Memory B cell (primary cell): ENCODE measurements around the gene SDK1.

Experiments used
- ATAC-seq: fragments of 150-1000 bp; cut with Tn5 transposase; 2 replicates; pipeline ENCODE4 v1.10.0; 2021; ENCODE audit warnings: low read depth, mild to moderate bottlenecking, moderate library complexity
- DNase-seq, 2 donors: peaks; one replicate each; pipeline ENCODE4 v3.0.0; 2022; ENCODE audit warnings: low spot score in 2 of 2
- H3K27ac Mint-ChIP-seq: one replicate; pipeline ENCODE4 v1.8.0; 2022; ENCODE audit warnings: mild to moderate bottlenecking, moderate library complexity, mixed read lengths
- H3K27me3 Mint-ChIP-seq: one replicate; pipeline ENCODE4 v1.8.0; 2022; ENCODE audit warnings: mixed read lengths
- H3K36me3 Mint-ChIP-seq: one replicate; pipeline ENCODE4 v1.8.0; 2022; ENCODE audit warnings: mild to moderate bottlenecking, mixed read lengths
- H3K4me1 Mint-ChIP-seq: one replicate; pipeline ENCODE4 v1.8.0; 2022; ENCODE audit warnings: mixed read lengths
- H3K4me3 Mint-ChIP-seq: one replicate; pipeline ENCODE4 v1.8.0; 2022; ENCODE audit warnings: mild to moderate bottlenecking, moderate library complexity, mixed read lengths
- H3K9me3 Mint-ChIP-seq: one replicate; pipeline ENCODE4 v1.8.0; 2022; ENCODE audit warnings: mixed read lengths

The SDK1 gene

GRCh38 chr7:3277604-3278572 lies 23.2 kb upstream of the SDK1 start:
- H3K9me3 Mint-ChIP-seq, result peaks cover 4% of the 10 kb centered on the region
- DNase-seq, result no peak
- no peak overlapping the region for H3K4me3 Mint-ChIP-seq
- peaks cover 3% of the 10 kb centered on the region for H3K36me3 Mint-ChIP-seq
- no peaks in the 10 kb centered on the region for H3K4me1 Mint-ChIP-seq
- peaks cover 14% of the 10 kb centered on the region for H3K27me3 Mint-ChIP-seq
- no peak for ATAC-seq
- H3K27ac Mint-ChIP-seq, result no peak overlapping the region

GRCh38 chr7:3279147-3279818 lies 21.8 kb upstream of the SDK1 start:
- peaks cover 3% of the 10 kb centered on the region for H3K36me3 Mint-ChIP-seq
- peaks cover 4% of the 10 kb centered on the region for H3K9me3 Mint-ChIP-seq
- no peaks in the 10 kb centered on the region for H3K4me1 Mint-ChIP-seq
- H3K27ac Mint-ChIP-seq, result no peak overlapping the region
- DNase-seq (no peak), ATAC-seq (no peak)
- peaks cover 13% of the 10 kb centered on the region for H3K27me3 Mint-ChIP-seq
- H3K4me3 Mint-ChIP-seq, result no peak overlapping the region

GRCh38 chr7:3280445-3280844 lies 20.6 kb upstream of the SDK1 start:
- Mint-ChIP-seq H3K9me3 (peaks cover 4% of the 10 kb centered on the region), H3K4me1 (no peaks in the 10 kb centered on the region), H3K4me3 (no peak overlapping the region), H3K36me3 (peaks cover 3% of the 10 kb centered on the region), H3K27me3 (peaks cover 13% of the 10 kb centered on the region), H3K27ac (no peak overlapping the region)
- DNase-seq, result no peak
- no peak for ATAC-seq

- no peak for ATAC-seq
- H3K4me1 Mint-ChIP-seq, result no peaks in the 10 kb centered on the region
- peaks cover 3% of the 10 kb centered on the region for H3K36me3 Mint-ChIP-seq
- no peak overlapping the region for H3K27ac Mint-ChIP-seq
- no peak for DNase-seq
- peaks cover 4% of the 10 kb centered on the region for H3K9me3 Mint-ChIP-seq
- H3K27me3 Mint-ChIP-seq, result peaks cover 13% of the 10 kb centered on the region
- no peak overlapping the region for H3K4me3 Mint-ChIP-seq
Measured at GRCh38 chr7:3280946-3281656, 20.0 kb upstream of the SDK1 start.

- Mint-ChIP-seq H3K4me1 (no peaks in the 10 kb centered on the region), H3K36me3 (peaks cover 2% of the 10 kb centered on the region), H3K27ac (no peak overlapping the region), H3K9me3 (peaks cover 3% of the 10 kb centered on the region), H3K4me3 (no peak overlapping the region), H3K27me3 (peaks cover 13% of the 10 kb centered on the region)
- no peak for DNase-seq
- no peak for ATAC-seq
Measured at GRCh38 chr7:3282457-3282856, 18.6 kb upstream of the SDK1 start.

- H3K27ac Mint-ChIP-seq, result no peak overlapping the region
- no peak overlapping the region for H3K4me3 Mint-ChIP-seq
- no peak for ATAC-seq
- H3K9me3 Mint-ChIP-seq, result no peaks in the 10 kb centered on the region
- no peaks in the 10 kb centered on the region for H3K4me1 Mint-ChIP-seq
- no peaks in the 10 kb centered on the region for H3K36me3 Mint-ChIP-seq
- DNase-seq, result no peak
- peaks cover 13% of the 10 kb centered on the region for H3K27me3 Mint-ChIP-seq
Measured at GRCh38 chr7:3283130-3283704, 17.8 kb upstream of the SDK1 start.

- DNase-seq (no peak), ATAC-seq (no peak)
- Mint-ChIP-seq H3K36me3 (no peaks in the 10 kb centered on the region), H3K27me3 (peaks cover 5% of the 10 kb centered on the region), H3K27ac (no peak overlapping the region), H3K9me3 (no peaks in the 10 kb centered on the region), H3K4me1 (no peaks in the 10 kb centered on the region), H3K4me3 (no peak overlapping the region)
Measured at GRCh38 chr7:3285652-3286051, 15.4 kb upstream of the SDK1 start.

GRCh38 chr7:3289996-3290395 lies 11.1 kb upstream of the SDK1 start:
- DNase-seq (no peak), ATAC-seq (no peak)
- no peaks in the 10 kb centered on the region for H3K4me1 Mint-ChIP-seq
- H3K36me3 Mint-ChIP-seq, result no peaks in the 10 kb centered on the region
- no peaks in the 10 kb centered on the region for H3K9me3 Mint-ChIP-seq
- H3K4me3 Mint-ChIP-seq, result no peak overlapping the region
- peaks cover 17% of the 10 kb centered on the region for H3K27me3 Mint-ChIP-seq
- H3K27ac Mint-ChIP-seq, result no peak overlapping the region

- peaks cover 3% of the 10 kb centered on the region for H3K9me3 Mint-ChIP-seq
- no peak overlapping the region for H3K4me3 Mint-ChIP-seq
Measured at GRCh38 chr7:3292694-3293093, 8.4 kb upstream of the SDK1 start.

GRCh38 chr7:3294432-3295100 lies 6.5 kb upstream of the SDK1 start:
- Mint-ChIP-seq H3K36me3 (no peaks in the 10 kb centered on the region), H3K4me1 (peaks cover 3% of the 10 kb centered on the region), H3K27ac (no peak overlapping the region), H3K4me3 (no peak overlapping the region), H3K9me3 (peaks cover 3% of the 10 kb centered on the region), H3K27me3 (peaks cover 18% of the 10 kb centered on the region)
- ATAC-seq, result no peak
- DNase-seq, result no peak

More at GRCh38 chr7:3292694-3293093, 8.4 kb upstream of the SDK1 start:
- peaks cover 3% of the 10 kb centered on the region for H3K4me1 Mint-ChIP-seq
- H3K36me3 Mint-ChIP-seq, result no peaks in the 10 kb centered on the region
- no peak overlapping the region for H3K27ac Mint-ChIP-seq
- ATAC-seq (no peak), DNase-seq (no peak)
- H3K27me3 Mint-ChIP-seq, result peaks cover 14% of the 10 kb centered on the region

- Mint-ChIP-seq H3K4me1 (peaks cover 4% of the 10 kb centered on the region), H3K4me3 (no peak overlapping the region), H3K27ac (no peak overlapping the region), H3K36me3 (no peaks in the 10 kb centered on the region), H3K27me3 (peaks cover 20% of the 10 kb centered on the region), H3K9me3 (peaks cover 3% of the 10 kb centered on the region)
- DNase-seq, result no peak
- no peak for ATAC-seq
Measured at GRCh38 chr7:3297105-3297819, 3.8 kb upstream of the SDK1 start.

GRCh38 chr7:3300221-3300650 lies 816 bp upstream of the SDK1 start:
- H3K4me3 Mint-ChIP-seq, result no peak overlapping the region

GRCh38 chr7:3301449-3301731 lies 338 bp downstream of the SDK1 start:
- Mint-ChIP-seq H3K27ac (no peak overlapping the region), H3K4me1 (peaks cover 8% of the 10 kb centered on the region), H3K4me3 (peak overlapping the region; percentile 32), H3K36me3 (no peaks in the 10 kb centered on the region), H3K9me3 (peaks cover 3% of the 10 kb centered on the region), H3K27me3 (peaks cover 12% of the 10 kb centered on the region)
- DNase-seq, result no peak
- ATAC-seq, result peak; percentile 3

More at GRCh38 chr7:3300221-3300650, 816 bp upstream of the SDK1 start:
- Mint-ChIP-seq H3K27ac (no peak overlapping the region), H3K27me3 (peaks cover 11% of the 10 kb centered on the region), H3K4me1 (peaks cover 8% of the 10 kb centered on the region), H3K9me3 (peaks cover 3% of the 10 kb centered on the region), H3K36me3 (no peaks in the 10 kb centered on the region)
- no peak for DNase-seq
- ATAC-seq, result no peak
